GM18502 (cell line): ENCODE data around the gene SUGCT.
"Not testable (repeated sequence)": the region's sequence is repeated elsewhere in the genome, so short reads cannot be mapped to it uniquely, and the experiment has no call there.

Experiments used
- ATAC-seq: cut with Tn5 transposase; IDR thresholded peaks from one replicate; pipeline ENCODE4 v1.9.1; 2021; ENCODE audit warnings: mild to moderate bottlenecking; ENCODE audit not compliant: unreplicated experiment, poor library complexity

The SUGCT gene

DNA sequence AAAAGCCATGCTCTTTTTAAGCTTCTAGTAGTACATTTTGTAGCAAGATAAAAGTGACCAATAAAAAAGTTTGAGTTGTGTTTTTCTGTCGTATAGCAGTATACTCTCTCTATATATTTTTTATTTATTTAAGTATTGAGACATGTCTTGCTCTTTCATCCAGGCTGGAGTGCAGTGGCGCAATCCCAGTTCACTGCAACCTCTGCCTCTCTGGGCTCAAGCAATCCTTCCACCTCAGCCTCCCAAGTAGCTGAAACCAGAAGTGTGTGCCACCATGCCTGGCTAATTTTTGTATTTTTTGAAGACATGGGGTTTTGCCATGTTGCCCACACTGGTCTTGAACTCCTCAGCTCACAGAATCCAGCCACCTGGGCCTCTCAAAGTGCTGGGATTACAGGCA, 2.8 kb downstream of the SUGCT start:
- ATAC-seq, result no peak

DNA sequence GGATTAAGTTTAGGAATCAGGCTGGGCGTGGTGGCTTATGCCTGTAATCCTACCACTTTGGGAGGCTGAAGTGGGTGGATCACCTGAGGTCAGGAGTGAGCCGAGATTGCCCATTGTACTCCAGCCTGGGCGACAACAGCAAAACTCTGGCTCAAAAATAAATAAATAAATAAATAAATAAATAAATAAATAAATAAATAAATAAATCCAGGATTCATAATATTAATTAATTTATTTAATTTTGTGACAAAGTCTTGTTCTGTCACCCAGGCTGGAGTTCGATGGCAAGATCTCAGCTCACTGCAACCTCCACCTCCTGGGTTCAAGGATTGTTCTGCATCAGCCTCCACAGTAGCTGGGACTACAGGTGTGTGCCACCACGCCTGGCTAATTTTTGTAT, 4.2 kb downstream of the SUGCT start:
- ATAC-seq, result no peak

GRCh38 chr7:40139891-40140290, 5.1 kb downstream of the SUGCT start:
- ATAC-seq, result not testable (repeated sequence)

GRCh38 chr7:40141916-40142315, 7.1 kb downstream of the SUGCT start:
- ATAC-seq, result not testable (repeated sequence)

GRCh38 chr7:40145596-40146130, 10.9 kb downstream of the SUGCT start:
- not testable (repeated sequence) for ATAC-seq

GRCh38 chr7:40147371-40148246, 12.8 kb downstream of the SUGCT start:
- ATAC-seq, result no peak

- ATAC-seq, result not testable (repeated sequence)
These were observed 13.4 kb downstream of the SUGCT start for GRCh38 chr7:40148247-40148580.

DNA sequence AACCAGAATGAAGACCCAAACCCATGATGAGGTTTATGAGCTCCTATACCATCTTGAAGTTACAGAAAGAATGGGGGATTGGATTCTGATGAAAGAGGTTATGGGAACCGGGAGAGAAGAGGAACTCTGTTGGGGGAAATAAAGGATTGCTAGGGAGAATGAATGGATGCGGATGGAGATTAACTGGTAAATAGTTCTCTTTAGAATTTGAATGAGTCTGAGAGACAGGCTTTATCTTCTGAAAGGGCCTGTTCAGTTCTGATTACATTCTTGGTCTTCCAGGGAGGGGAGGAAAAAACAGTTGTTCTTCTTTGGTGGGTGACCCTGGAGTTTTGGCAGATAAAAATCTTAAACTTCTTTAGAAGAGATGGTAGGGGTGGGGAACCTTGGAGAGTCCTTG, 13.9 kb downstream of the SUGCT start:
- ATAC-seq, result no peak

GRCh38 chr7:40151504-40151903, 16.7 kb downstream of the SUGCT start:
- no peak for ATAC-seq

GRCh38 chr7:40156988-40157387, 22.2 kb downstream of the SUGCT start:
- ATAC-seq, result no peak

DNA sequence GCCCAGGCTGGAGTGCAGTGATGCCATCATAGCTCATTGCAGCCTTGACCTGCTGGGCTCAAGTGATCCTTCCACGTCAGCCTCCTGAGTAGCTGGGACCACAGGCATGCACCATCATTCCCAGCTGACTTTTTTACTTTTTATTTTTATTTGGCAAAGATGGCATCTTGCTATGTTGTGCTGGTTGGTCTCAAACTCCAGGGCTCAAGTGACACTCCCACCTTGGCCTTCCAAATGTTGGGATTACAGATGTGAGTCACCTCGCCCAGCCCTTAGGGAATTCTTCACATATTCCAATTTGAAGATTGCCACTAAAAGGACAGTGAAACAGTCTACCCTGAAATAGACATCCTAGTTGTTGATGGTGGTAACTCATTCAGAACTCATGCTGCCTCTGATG, 27.7 kb downstream of the SUGCT start:
- no peak for ATAC-seq

DNA sequence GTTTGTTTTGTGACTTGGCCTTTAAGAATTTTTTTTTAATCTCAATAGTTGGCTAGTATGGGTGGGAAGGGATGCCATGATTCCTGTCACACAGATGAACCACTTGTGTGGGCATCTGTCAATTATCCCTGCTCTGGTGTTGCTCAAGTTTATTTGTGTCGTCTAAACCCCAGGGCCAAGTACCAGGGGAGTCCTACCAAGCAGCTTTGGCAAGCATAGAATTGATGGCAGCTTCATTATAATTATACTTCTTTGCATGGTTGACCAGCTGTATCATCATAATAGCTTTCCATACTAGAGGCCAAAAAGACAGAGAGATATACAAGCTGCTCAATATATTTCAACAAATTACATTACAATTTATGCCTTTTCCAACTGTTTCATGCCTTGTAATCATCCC, 30.4 kb downstream of the SUGCT start:
- ATAC-seq, result no peak

DNA sequence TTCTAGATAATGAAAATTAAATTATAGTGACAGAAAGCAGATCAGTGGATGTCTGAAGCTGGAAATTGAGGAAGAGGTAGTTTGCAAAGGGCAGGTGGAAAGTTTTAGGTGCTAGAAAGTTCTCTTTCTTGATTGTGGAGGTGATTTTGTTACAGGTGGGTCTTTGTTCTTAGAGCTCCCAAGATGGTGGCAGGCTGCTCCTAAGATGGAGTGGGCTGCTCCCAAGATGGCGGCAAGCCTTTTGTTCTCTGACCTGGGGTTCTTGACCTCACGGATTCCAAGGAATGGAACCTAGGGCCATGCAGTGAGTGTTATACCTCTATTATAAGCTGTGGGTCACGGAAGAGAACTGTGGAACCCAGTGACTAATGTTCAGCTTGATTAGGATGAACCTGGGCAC, 32.5 kb downstream of the SUGCT start:
- ATAC-seq, result no peak

GRCh38 chr7:40168266-40168665, 33.5 kb downstream of the SUGCT start:
- not testable (repeated sequence) for ATAC-seq

- ATAC-seq, result not testable (repeated sequence)
These were observed 38.3 kb downstream of the SUGCT start for GRCh38 chr7:40173121-40173520.

- not testable (repeated sequence) for ATAC-seq
These were observed 40.5 kb downstream of the SUGCT start for GRCh38 chr7:40175256-40175655.

DNA sequence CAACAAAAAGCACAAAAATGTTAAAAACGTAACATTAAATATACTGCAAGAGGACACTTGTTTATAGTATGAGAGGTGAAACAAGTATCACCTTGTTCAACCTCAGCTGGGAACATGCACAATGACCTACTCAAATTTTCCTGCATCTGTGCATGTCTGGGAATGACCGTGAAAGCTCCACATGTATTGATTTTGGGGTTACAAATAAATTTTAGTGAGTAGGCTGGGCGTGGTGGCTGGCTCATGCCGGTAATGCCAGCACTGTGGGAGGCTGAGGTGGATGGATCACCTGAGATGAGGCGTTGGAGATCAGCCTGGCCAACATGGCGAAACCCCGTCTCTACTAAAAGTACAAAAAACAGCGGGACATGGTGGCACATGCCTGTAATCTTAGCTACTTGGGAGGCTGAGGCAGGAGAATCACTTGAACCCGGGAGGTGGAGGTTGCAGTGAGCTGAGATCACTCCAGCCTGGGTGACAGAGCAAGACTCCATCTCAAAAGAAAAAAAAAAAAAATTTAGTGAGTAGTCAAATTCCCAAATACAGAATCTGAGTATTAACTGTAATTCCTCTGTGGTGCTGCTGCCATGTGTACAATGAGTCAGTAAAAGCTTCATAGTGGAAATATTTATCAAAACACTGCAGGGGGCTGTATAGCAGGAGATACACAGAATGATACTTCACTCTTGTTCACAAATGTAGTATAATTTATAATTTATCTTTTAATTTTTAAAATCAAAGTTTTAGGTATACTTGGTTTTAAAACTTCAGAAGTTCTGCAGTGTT, 41.1 kb downstream of the SUGCT start:
- ATAC-seq, result no peak

GRCh38 chr7:40177071-40177470, 42.3 kb downstream of the SUGCT start:
- no peak for ATAC-seq

- ATAC-seq, result no peak
These were observed 47.6 kb downstream of the SUGCT start for GRCh38 chr7:40182452-40182851.

DNA sequence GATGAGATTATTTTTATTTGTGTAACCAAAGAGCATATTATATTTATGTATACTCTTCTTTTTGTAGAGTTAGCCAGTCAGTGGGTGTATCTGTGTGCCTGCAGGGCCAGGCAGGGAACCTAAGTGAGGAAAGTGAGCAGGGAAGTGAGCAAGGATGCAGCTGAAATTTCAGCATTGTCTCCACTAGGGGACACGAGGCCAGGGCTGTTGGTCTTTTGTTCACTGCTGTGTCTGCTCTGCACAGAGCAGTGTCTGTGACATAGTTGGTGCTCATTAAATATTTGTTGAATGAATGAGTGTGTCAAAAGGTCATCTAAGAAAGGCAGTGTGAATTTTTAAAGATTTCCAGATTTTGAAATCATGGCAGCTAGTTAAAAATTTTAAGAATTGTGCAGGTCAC, 51.8 kb downstream of the SUGCT start:
- ATAC-seq, result no peak

DNA sequence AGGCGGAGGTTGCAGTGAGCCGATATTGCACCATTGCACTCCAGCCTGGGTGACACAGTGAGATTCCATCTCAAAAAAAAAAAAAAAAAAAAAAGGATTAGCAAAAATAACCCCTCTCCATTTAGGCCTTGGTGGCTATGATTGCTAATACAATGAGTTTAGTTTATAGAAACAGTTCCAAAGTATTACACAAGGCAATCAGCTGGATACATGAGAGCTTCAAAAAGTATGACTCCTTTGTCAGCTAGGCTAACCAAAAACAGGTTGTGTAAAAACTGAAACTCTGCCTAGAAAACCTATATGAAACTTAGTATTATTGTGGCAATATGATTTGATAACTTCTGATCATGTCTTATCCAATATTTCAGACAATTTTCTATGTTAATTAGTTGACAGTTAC, 57.2 kb downstream of the SUGCT start:
- ATAC-seq, result no peak
